NT2/D1 (cell line): ENCODE measurements around the gene NEGR1.

ENCODE experiments used
- SUZ12 ChIP-seq: IDR thresholded peaks from 2 replicates; pipeline ENCODE4 v1.6.1; 2011; ENCODE audit not compliant: insufficient read length, insufficient read depth; ENCODE audit errors: extremely low read depth
- YY1 ChIP-seq: IDR thresholded peaks from 2 replicates; pipeline ENCODE4 v1.6.1; 2011; ENCODE audit not compliant: insufficient read length, insufficient read depth
- ZNF274 ChIP-seq: IDR thresholded peaks from 2 replicates; pipeline ENCODE4 v1.6.1; 2011; ENCODE audit warnings: mild to moderate bottlenecking, low read depth, low read length

DNA sequence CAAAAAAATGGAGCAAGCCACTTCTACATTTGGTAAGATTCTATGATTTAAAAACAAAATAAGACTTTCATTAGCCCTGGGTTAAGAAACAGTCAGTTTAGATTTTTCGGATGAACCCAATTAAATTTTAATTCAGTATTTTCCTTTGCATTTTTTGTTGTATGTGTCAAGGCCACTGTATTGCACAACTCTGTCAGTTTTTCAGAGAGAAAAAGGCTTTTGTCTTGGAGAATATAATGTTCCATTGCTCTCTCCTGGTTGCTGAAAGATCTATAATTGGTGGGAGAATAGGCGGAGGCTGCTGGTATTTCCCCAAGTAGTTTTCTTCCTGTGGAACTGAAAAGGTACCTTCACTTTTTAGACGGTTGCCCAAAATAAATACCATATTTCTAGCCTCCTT lies 84.6 kb downstream of the NEGR1 start:
- TF ChIP-seq YY1 = no peak
- no peak for TF ChIP-seq ZNF274
- no peak for TF ChIP-seq SUZ12
